Astrocyte (in vitro differentiated cells and primary cell): ENCODE measurements around the gene ATP11A.

Experiments
- EZH2 ChIP-seq: IDR thresholded peaks from 2 replicates; pipeline ENCODE4 v1.6.1; 2012; ENCODE audit warnings: mild to moderate bottlenecking, low read length, inconsistent platforms; ENCODE audit not compliant: insufficient read depth
- TF ChIP-seq, protein P1 (sequence below): IDR thresholded peaks from 2 replicates; pipeline ENCODE4 v1.5.1; 2011; ENCODE audit warnings: low read depth, mild to moderate bottlenecking, inconsistent platforms, low read length, moderate library complexity; ENCODE audit not compliant: insufficient read depth

GRCh38 chr13:112692104-112692503 is 2.3 kb downstream of the ATP11A start:
- TF ChIP-seq, protein P1, sequence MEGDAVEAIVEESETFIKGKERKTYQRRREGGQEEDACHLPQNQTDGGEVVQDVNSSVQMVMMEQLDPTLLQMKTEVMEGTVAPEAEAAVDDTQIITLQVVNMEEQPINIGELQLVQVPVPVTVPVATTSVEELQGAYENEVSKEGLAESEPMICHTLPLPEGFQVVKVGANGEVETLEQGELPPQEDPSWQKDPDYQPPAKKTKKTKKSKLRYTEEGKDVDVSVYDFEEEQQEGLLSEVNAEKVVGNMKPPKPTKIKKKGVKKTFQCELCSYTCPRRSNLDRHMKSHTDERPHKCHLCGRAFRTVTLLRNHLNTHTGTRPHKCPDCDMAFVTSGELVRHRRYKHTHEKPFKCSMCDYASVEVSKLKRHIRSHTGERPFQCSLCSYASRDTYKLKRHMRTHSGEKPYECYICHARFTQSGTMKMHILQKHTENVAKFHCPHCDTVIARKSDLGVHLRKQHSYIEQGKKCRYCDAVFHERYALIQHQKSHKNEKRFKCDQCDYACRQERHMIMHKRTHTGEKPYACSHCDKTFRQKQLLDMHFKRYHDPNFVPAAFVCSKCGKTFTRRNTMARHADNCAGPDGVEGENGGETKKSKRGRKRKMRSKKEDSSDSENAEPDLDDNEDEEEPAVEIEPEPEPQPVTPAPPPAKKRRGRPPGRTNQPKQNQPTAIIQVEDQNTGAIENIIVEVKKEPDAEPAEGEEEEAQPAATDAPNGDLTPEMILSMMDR = no peak
- TF ChIP-seq EZH2 = no peak
